Colonic mucosa (tissue), 4 donors: ENCODE measurements around the gene ARID1B. TPM values are rescaled to one million over a fixed set of nuclear protein-coding genes. Genes with fewer than 3 reads are reported as not detected.

Experiments
- DNase-seq: peaks from one replicate; pipeline ENCODE4 v3.0.0-alpha.2; 2020
- H3K27ac ChIP-seq: fragments of 200-600 bp; one replicate; pipeline ENCODE4 v1.8.0; 2021
- H3K27me3 ChIP-seq: fragments of 200-600 bp; one replicate; pipeline ENCODE4 v1.8.0; 2021
- H3K36me3 ChIP-seq: fragments of 200-600 bp; one replicate; pipeline ENCODE4 v1.8.0; 2021
- H3K4me1 ChIP-seq: fragments of 200-600 bp; one replicate; pipeline ENCODE4 v1.8.0; 2021; ENCODE audit warnings: mild to moderate bottlenecking
- H3K4me3 ChIP-seq: fragments of 200-600 bp; one replicate; pipeline ENCODE4 v1.8.0; 2021
- H3K9ac ChIP-seq, 2 donors: one replicate each; pipeline ENCODE4 v1.7.0; 2013; ENCODE audit warnings: control low read depth in 2 of 2, low read depth in 2 of 2, low read length in 2 of 2
- H3K9me3 ChIP-seq: fragments of 200-600 bp; one replicate; pipeline ENCODE4 v1.8.0; 2021
- intact Hi-C: fragments of 100-400 bp; cut with DNase I; formaldehyde crosslinking; loops from one replicate; pipeline ENCODE4 v1.14.1; 2022
- total RNA-seq, 2 donors: library from RNA; stranded (reverse); fragmentation: NEBNext Ultra II Directional in 1 of 2; extraction: Animal tissue kit (Norgen Biotek cat#: 25700) in 1 of 2; gene quantifications; one replicate each; pipeline ENCODE4 v1.2.1, GENCODE V29; 2021
- TF ChIP-seq, protein P1 (sequence below): fragments of 200-600 bp; IDR thresholded peaks from one replicate; pipeline ENCODE4 v1.8.0; 2022; ENCODE audit warnings: antibody characterized with exemption, mild to moderate bottlenecking
- donor health status: healthy.
- donor health status: DM: no; HTN: no; CAD: no.
- donor health status: DM: no; HTN: no; CAD: no.

ARID1B gene
- total RNA-seq, 2 donors from 2014 or later, result 61.3 to 71.5 TPM

DNA sequence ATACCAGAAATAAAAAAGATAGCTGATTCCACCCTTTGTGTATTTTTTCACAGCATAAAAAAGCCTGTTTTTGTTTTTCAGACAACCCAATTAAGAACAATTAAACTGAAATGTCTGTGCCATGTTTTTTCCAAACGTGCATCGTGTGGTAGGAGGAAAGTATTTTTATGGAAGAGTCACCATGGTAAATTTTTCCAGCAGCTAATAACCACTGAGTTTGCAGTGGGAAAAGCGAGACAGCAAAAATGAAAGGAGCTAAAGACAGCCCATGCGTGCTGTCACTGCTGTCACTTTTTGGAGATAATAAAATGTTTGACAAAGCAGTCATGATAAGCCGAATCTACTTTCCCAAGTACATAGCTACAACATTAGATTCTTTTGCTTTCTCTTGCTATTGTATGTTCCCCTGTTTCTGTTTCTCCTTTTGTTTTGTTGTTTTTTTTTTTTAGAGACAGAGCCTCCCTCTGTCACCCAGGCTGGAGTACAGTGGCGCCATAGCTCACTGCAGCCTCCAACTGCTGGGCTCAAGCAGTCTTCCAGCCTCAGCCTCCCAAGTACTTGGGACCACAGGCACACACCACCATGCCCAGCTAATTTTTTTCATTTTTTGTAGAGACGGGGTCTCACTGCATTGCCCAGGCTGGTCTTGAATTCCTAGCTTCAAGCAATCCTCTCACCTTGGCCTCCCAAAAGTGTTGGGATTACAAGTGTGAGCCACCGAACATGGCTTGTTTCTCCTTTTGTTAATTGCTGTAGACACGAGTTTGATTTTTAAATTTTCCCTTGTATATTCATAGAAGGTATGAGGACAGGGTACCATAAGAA, 284.8 kb downstream of the ARID1B start:
- Histone ChIP-seq H3K9me3 (no peaks in the 10 kb centered on the region), H3K36me3 (no peaks in the 10 kb centered on the region), H3K27ac (no peak overlapping the region), H3K4me3 (no peak overlapping the region), H3K9ac (no peak overlapping the region), H3K27me3 (no peaks in the 10 kb centered on the region), H3K4me1 (no peaks in the 10 kb centered on the region)
- intact Hi-C loops, result no loop called here
- TF ChIP-seq, protein P1, sequence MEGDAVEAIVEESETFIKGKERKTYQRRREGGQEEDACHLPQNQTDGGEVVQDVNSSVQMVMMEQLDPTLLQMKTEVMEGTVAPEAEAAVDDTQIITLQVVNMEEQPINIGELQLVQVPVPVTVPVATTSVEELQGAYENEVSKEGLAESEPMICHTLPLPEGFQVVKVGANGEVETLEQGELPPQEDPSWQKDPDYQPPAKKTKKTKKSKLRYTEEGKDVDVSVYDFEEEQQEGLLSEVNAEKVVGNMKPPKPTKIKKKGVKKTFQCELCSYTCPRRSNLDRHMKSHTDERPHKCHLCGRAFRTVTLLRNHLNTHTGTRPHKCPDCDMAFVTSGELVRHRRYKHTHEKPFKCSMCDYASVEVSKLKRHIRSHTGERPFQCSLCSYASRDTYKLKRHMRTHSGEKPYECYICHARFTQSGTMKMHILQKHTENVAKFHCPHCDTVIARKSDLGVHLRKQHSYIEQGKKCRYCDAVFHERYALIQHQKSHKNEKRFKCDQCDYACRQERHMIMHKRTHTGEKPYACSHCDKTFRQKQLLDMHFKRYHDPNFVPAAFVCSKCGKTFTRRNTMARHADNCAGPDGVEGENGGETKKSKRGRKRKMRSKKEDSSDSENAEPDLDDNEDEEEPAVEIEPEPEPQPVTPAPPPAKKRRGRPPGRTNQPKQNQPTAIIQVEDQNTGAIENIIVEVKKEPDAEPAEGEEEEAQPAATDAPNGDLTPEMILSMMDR, result no peak
- no peak for DNase-seq

DNA sequence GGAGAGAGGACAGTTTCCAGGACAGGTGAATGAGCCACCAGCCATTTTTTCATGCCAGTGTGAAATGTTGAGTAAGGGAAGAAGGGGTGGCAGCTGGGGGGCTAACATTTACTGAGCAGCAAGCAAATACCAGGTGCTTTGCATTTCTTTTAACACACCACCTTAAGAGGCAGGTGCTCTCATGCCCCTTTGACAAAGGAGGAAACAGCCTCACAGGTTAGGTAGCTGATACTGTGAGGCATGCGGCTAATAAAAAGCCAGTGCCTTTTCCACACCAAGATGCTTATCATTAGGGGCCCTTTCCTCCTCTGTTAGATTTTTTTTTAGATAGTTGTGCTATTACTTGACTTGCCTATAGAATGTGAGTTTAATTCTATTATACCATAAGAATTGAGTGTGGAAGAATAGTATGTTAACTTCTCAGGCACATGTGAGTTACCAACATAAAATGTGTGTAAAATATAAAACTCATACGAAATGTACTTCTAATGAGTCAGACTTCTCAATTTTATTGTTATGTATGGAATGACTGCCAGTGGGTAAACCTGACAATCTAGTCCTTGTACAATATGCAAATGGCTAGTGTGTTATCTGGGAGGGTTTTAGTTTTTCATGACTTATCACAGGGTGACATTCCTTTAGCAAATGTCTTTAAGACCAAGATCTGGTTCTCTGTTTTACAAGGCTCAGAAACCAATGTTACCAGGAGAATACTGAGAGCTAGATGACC, 286.2 kb downstream of the ARID1B start:
- intact Hi-C loops, result no loop called here
- Histone ChIP-seq H3K9me3 (no peaks in the 10 kb centered on the region), H3K27ac (no peak overlapping the region), H3K4me1 (no peaks in the 10 kb centered on the region), H3K27me3 (no peaks in the 10 kb centered on the region), H3K36me3 (no peaks in the 10 kb centered on the region), H3K9ac (no peak overlapping the region), H3K4me3 (no peak overlapping the region)
- TF ChIP-seq, protein P1, result no peak
- no peak for DNase-seq

DNA sequence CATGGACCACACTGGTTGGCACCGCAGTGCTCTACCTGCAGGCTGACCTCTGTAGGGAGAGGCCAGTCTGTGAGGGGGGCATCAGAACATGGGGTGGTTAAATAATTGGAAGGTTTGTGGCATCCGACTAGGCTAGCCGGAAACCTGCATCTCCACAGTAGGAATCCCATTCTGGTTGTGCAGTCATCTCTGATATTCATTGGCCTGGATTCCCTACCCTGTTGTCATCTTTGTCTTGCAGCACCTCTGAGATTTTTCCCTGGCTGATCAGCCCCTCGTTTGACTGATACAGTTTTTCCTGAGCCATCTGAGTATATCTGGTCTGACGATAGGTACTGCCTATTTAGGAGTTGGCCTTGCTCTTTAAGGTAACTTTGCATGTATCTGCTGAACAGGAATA, 286.7 kb downstream of the ARID1B start:
- Histone ChIP-seq H3K36me3 (no peaks in the 10 kb centered on the region), H3K4me1 (no peaks in the 10 kb centered on the region), H3K27me3 (no peaks in the 10 kb centered on the region), H3K9me3 (no peaks in the 10 kb centered on the region), H3K4me3 (no peak overlapping the region), H3K9ac (no peak overlapping the region), H3K27ac (no peak overlapping the region)
- TF ChIP-seq, protein P1, result no peak
- no peak for DNase-seq
- intact Hi-C loops, result no loop called here

DNA sequence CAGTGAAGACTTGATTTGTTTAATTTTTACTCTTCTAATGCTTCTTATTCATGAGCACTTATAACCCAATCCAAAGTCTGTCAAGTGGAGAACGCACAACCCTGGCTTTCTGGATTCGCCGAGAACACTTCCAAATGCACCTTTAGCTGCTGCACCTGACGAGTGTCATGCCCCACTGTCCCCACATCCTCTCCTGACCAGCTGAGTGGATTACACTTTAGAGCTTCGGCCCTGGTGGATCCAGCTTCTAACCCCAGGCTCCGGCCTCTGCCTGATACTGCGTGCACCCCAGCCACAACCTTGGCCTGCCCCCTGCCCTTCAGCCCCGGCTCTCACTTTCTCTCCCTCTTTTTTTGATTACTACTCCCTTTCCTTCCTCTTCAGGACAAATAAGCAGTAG, 287.3 kb downstream of the ARID1B start:
- no peak overlapping the region for H3K9ac ChIP-seq
- H3K4me1 ChIP-seq, result no peaks in the 10 kb centered on the region
- intact Hi-C loops, result no loop called here
- TF ChIP-seq, protein P1, result no peak
- H3K36me3 ChIP-seq, result no peaks in the 10 kb centered on the region
- DNase-seq, result no peak
- no peak overlapping the region for H3K4me3 ChIP-seq
- no peaks in the 10 kb centered on the region for H3K27me3 ChIP-seq
- no peaks in the 10 kb centered on the region for H3K9me3 ChIP-seq
- H3K27ac ChIP-seq, result no peak overlapping the region

DNA sequence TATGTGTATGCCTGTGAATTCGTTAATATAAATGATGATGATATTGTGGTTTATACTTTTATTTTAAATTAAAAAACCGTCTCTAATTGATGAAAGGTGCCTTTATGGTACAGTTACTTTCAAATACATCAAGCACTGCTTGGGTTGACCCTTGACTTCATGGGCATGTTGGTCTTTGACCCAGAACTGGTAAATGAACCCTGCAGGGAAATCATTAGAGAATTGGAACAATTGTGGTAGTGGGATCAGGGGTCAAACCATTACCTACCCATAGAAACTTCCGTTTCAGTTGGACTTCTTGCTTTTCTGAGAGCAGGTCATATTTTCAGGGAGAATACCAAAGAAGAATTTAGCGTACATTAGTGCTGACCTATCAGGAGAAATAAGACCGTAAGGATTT, 288.2 kb downstream of the ARID1B start:
- Histone ChIP-seq H3K9me3 (no peaks in the 10 kb centered on the region), H3K9ac (no peak overlapping the region), H3K4me3 (no peak overlapping the region), H3K36me3 (no peaks in the 10 kb centered on the region), H3K27ac (no peak overlapping the region), H3K27me3 (no peaks in the 10 kb centered on the region), H3K4me1 (no peaks in the 10 kb centered on the region)
- DNase-seq, result no peak
- TF ChIP-seq, protein P1, result no peak
- intact Hi-C loops, result no loop called here
